ENCODE data around the gene ZSCAN21. TPM values are rescaled to one million over a fixed set of nuclear protein-coding genes. Genes with fewer than 3 reads are reported as not detected.

The ZSCAN21 gene
- total RNA-seq, 2 donors from 2014 or later = 22.7 to 25.1 TPM

DNA sequence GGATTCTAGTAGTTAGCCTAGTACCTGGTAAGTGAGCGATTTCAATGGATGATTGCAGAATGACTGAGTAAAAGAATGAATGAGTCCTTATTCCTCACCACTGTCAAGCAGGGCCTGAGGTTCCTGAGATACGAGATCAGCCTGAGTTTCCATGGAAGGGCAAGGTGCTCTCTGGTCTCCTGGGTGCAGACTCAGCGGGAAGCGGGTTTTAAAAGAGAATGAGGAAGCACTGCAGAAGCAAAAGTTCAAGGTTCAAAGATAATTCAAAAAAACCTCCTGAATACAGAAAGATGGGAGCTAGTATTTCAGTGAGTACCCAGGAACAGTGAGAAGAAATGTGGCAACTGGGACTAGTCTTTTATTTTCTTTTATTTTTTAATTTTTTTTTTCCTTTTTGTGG is 27.6 kb downstream of the ZSCAN21 start:
- Mint-ChIP-seq H3K27me3 (ENCODE audit: insufficient read depth) (no peaks in the 10 kb centered on the region), H3K36me3 (ENCODE audit: low read depth) (peaks cover 83% of the 10 kb centered on the region), H3K4me1 (peaks cover 10% of the 10 kb centered on the region), H3K9me3 (peaks cover 62% of the 10 kb centered on the region), H3K27ac (no peak overlapping the region), H3K4me3 (no peak overlapping the region)
- peaks cover 5% of the 10 kb centered on the region for H3K4me1 ChIP-seq (ENCODE audit: control insufficient read depth, insufficient read depth, low read length)
- H3K9ac ChIP-seq (ENCODE audit: extremely low read depth, low read length, poor library complexity, severe bottlenecking) = no peak overlapping the region
- peaks cover 79% of the 10 kb centered on the region for H3K36me3 ChIP-seq (ENCODE audit: control insufficient read depth, insufficient read depth, low read length)
- no peak overlapping the region for H3K4me3 ChIP-seq (ENCODE audit: low read length)
- peaks cover 65% of the 10 kb centered on the region for H3K9me3 ChIP-seq (ENCODE audit: control insufficient read depth, low read length)
- no peak for DNase-seq
- H3K27ac ChIP-seq (ENCODE audit: low read depth, low read length) = no peak overlapping the region
- TF ChIP-seq CTCF (conservative IDR thresholded peaks at IDR 0.05) = no peak
- no peaks in the 10 kb centered on the region for H3K27me3 ChIP-seq (ENCODE audit: control insufficient read depth, insufficient read depth, low read length, poor library complexity, severe bottlenecking)
- WGBS, 2 experiments (ENCODE audit: insufficient coverage in 1 of 2, insufficient read length in 1 of 2) = 89 to 100% methylated on average over 3 to 4 of the region's 4 CpGs

DNA sequence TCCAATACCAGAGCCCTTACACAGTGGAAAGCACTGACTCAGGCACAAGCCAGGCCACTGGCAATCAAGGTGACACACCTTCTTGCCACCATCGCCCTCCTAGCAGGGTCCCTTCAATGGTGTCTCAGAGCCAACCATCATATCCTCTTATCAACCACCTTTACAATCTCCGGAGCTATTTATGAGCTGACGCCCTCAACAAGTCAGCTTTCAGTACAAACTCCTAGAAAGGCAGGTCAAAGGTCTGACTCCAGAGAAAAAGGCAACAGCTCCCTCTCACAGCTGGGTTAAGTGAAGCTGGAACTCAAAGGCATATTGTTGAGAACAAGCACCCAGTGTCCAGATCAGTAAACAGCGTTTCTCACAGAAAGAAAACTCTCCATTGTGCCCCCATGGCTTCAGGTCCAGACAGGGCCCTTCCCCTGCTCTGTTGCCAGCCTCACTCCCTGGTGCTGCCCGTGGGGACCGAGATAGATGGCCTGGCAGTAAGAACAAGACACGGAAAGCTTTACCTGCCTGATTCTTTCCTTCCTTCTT is 29.5 kb downstream of the ZSCAN21 start:
- peak overlapping the region; percentile 99 for H3K4me3 ChIP-seq (ENCODE audit: low read length)
- H3K27ac ChIP-seq (ENCODE audit: low read depth, low read length) = no peak overlapping the region
- no peak for TF ChIP-seq CTCF (conservative IDR thresholded peaks at IDR 0.05)

DNA sequence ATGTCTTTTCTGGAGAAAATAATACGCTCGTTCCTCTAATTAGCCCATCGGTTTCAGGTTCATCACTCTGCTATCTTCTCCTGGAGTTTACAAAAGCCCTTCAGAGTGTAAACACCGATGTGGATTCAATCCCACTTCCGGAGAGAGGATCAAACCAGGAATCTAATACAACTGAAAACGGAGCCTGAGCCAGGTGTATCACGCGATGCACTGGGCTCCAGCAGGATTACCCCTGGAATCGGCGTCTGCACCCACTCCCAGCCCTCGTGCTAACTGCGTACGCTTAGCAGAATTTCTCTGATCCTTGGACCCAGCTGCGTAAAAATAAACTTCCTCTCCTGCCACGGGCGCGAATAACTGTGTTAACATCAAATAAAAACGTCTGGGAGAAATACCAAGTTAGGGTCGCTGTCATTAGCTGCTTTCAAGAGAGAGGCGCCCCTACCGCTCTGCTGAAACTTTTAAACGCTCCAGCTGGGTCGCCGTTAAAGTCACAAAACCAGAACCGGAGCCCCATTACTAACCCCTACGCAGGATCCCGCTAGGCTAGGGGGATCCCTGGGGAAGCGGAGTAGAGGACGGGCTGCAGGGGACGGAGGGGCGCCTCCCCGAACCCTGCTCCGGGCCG is 31.4 kb downstream of the ZSCAN21 start:
- Histone ChIP-seq H3K9me3 (ENCODE audit: control insufficient read depth, low read length) (peaks cover 26% of the 10 kb centered on the region), H3K27ac (ENCODE audit: low read depth, low read length) (peak overlapping the region; percentile 95), H3K9ac (ENCODE audit: extremely low read depth, low read length, poor library complexity, severe bottlenecking) (peak overlapping the region; percentile 99), H3K27me3 (ENCODE audit: control insufficient read depth, insufficient read depth, low read length, poor library complexity, severe bottlenecking) (no peaks in the 10 kb centered on the region), H3K36me3 (ENCODE audit: control insufficient read depth, insufficient read depth, low read length) (peaks cover 41% of the 10 kb centered on the region), H3K4me3 (ENCODE audit: low read length) (peak overlapping the region; percentile 99), H3K4me1 (ENCODE audit: control insufficient read depth, insufficient read depth, low read length) (peaks cover 5% of the 10 kb centered on the region)
- WGBS, 2 experiments (ENCODE audit: insufficient coverage in 1 of 2, insufficient read length in 1 of 2) = 2 to 5% methylated on average over 19 to 34 of the region's 34 CpGs
- TF ChIP-seq CTCF (conservative IDR thresholded peaks at IDR 0.05) = no peak
- H3K4me1 Mint-ChIP-seq = peaks cover 15% of the 10 kb centered on the region
- no peaks in the 10 kb centered on the region for H3K27me3 Mint-ChIP-seq (ENCODE audit: insufficient read depth)
- H3K36me3 Mint-ChIP-seq (ENCODE audit: low read depth) = peaks cover 45% of the 10 kb centered on the region
- H3K9me3 Mint-ChIP-seq = peaks cover 24% of the 10 kb centered on the region
- peak overlapping the region; percentile 98 for H3K27ac Mint-ChIP-seq
- H3K4me3 Mint-ChIP-seq = peak overlapping the region; percentile 95
- peak; percentile 66 for DNase-seq

More for the DNA sequence above, 29.5 kb downstream of the ZSCAN21 start:
- peak overlapping the region; percentile 82 for H3K27ac Mint-ChIP-seq
- Histone ChIP-seq H3K9ac (ENCODE audit: extremely low read depth, low read length, poor library complexity, severe bottlenecking) (no peak overlapping the region), H3K4me1 (ENCODE audit: control insufficient read depth, insufficient read depth, low read length) (peaks cover 5% of the 10 kb centered on the region), H3K36me3 (ENCODE audit: control insufficient read depth, insufficient read depth, low read length) (peaks cover 61% of the 10 kb centered on the region), H3K27me3 (ENCODE audit: control insufficient read depth, insufficient read depth, low read length, poor library complexity, severe bottlenecking) (no peaks in the 10 kb centered on the region), H3K9me3 (ENCODE audit: control insufficient read depth, low read length) (peaks cover 46% of the 10 kb centered on the region)
- DNase-seq = no peak
- peaks cover 15% of the 10 kb centered on the region for H3K4me1 Mint-ChIP-seq
- H3K27me3 Mint-ChIP-seq (ENCODE audit: insufficient read depth) = no peaks in the 10 kb centered on the region
- H3K4me3 Mint-ChIP-seq = peak overlapping the region; percentile 95
- 94 to 97% methylated on average over 6 to 7 of the region's 7 CpGs for WGBS, 2 experiments (ENCODE audit: insufficient coverage in 1 of 2, insufficient read length in 1 of 2)
- peaks cover 64% of the 10 kb centered on the region for H3K36me3 Mint-ChIP-seq (ENCODE audit: low read depth)
- H3K9me3 Mint-ChIP-seq = peaks cover 44% of the 10 kb centered on the region
